Measurements from ENCODE around the gene SUN2.

The SUN2 gene

DNA sequence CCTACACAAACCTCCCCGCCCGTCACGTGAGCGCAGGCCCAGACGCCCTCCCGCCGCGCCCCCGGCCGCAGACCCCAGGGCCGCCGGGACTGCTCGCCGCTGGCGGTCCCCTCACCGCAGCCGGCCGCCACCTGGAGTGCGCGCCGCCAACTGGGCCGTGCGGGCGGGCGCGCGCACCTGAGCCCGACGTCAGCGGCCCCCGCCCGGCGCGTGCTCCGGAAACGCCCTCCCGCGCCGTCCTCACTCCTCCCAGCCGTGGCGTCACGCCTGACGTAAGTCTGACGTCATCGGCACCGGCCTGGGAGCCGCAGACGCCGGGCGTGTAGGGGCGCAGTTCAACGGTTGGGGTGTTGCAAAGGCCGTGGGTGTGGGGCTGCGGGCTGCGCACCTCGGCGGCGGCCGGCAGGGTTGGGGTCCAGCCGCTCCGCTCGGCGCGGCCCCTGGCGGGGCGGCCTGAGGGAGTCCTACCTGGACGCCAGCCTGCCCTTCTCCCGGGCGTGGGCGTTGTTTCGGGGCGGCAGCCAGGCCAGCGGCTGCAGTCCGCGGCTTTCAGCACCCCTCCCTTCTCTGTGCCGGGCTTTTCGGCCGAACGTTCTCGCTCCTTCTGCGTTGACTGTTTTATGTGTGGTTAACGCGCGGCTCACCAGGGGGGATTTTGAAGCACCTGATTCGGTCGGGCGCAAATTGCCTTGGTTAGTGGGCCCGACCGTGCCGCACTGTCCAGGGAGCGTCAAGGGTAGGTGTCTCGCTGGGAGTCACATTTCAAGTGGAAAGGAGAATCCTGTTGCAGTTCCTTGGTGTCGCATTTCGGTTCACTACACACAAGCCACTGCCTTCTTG is 54.8 kb downstream of the SUN2 start, which contains the start of gene JOSD1 (continued):
- peak; percentile 69 for TF ChIP-seq KLF9 (tag by site-specific recombination; IDR thresholded peaks at IDR 0.05; ENCODE audit: low read depth)
- TF ChIP-seq ZNF843 (tag by site-specific recombination; IDR thresholded peaks at IDR 0.05), result peak; percentile 57; the same call in 1 of the 2 replicates
- no peak for TF ChIP-seq ZNF530 (tag by site-specific recombination; IDR thresholded peaks at IDR 0.05; ENCODE audit: low read depth)
- TF ChIP-seq ZNF660 (tag by site-specific recombination; IDR thresholded peaks at IDR 0.05), result peak; percentile 84
- TF ChIP-seq SCRT2 (tag by site-specific recombination; IDR thresholded peaks at IDR 0.05), result peak; percentile 93
- TF ChIP-seq ZNF133 (tag by site-specific recombination; IDR thresholded peaks at IDR 0.05), result no peak; the same call in 1 of the 2 replicates
- peak; percentile 10; the same call in 1 of the 2 replicates for TF ChIP-seq ZNF585B (tag by site-specific recombination; IDR thresholded peaks at IDR 0.05)
- TF ChIP-seq ZNF24 (tag by site-specific recombination; IDR thresholded peaks at IDR 0.05), result peak; percentile 98
- peak; percentile 61 for TF ChIP-seq PBX3 (CRISPR knock-in tag; IDR thresholded peaks at IDR 0.05)
- no peak for TF ChIP-seq ZNF175 (tag by site-specific recombination; IDR thresholded peaks at IDR 0.05)
- TF ChIP-seq ZIC2 (tag by site-specific recombination; IDR thresholded peaks at IDR 0.05), result peak; percentile 86
- peak; percentile 79; the same call in 1 of the 2 replicates for TF ChIP-seq ZBTB7A (tag by site-specific recombination; IDR thresholded peaks at IDR 0.05; ENCODE audit: low read depth)
- peak; percentile 88 for TF ChIP-seq ZNF2 (tag by site-specific recombination; IDR thresholded peaks at IDR 0.05)
- peak; percentile 90 for TF ChIP-seq ZNF501 (tag by site-specific recombination; IDR thresholded peaks at IDR 0.05)
- TF ChIP-seq, protein P1, sequence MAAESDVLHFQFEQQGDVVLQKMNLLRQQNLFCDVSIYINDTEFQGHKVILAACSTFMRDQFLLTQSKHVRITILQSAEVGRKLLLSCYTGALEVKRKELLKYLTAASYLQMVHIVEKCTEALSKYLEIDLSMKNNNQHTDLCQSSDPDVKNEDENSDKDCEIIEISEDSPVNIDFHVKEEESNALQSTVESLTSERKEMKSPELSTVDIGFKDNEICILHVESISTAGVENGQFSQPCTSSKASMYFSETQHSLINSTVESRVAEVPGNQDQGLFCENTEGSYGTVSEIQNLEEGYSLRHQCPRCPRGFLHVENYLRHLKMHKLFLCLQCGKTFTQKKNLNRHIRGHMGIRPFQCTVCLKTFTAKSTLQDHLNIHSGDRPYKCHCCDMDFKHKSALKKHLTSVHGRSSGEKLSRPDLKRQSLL (tag by site-specific recombination; IDR thresholded peaks at IDR 0.05), result no peak
- peak; percentile 33; the same call in 1 of the 2 replicates for TF ChIP-seq ZNF623 (tag by site-specific recombination; IDR thresholded peaks at IDR 0.05)
- TF ChIP-seq OVOL3 (tag by site-specific recombination; IDR thresholded peaks at IDR 0.05), result no peak
- TF ChIP-seq ZNF544 (tag by site-specific recombination; IDR thresholded peaks at IDR 0.05), result no peak
- no peak for TF ChIP-seq ZNF146 (tag by site-specific recombination; IDR thresholded peaks at IDR 0.05)
- peak; percentile 66 for TF ChIP-seq ZNF10 (tag by site-specific recombination; IDR thresholded peaks at IDR 0.05)
- TF ChIP-seq ZNF48 (tag by site-specific recombination; IDR thresholded peaks at IDR 0.05), result no peak
- TF ChIP-seq ZNF488 (tag by site-specific recombination; IDR thresholded peaks at IDR 0.05), result no peak
- TF ChIP-seq PRDM2 (tag by site-specific recombination; IDR thresholded peaks at IDR 0.05; ENCODE audit: borderline replicate concordance), result no peak
- TF ChIP-seq YY1 (tag by site-specific recombination; IDR thresholded peaks at IDR 0.05), result no peak; the same call in 1 of the 2 replicates
- no peak for TF ChIP-seq MYNN (tag by site-specific recombination; IDR thresholded peaks at IDR 0.05; ENCODE audit: borderline replicate concordance)
- no peak for TF ChIP-seq ZNF426 (tag by site-specific recombination; IDR thresholded peaks at IDR 0.05)
- TF ChIP-seq ZNF521 (tag by site-specific recombination; IDR thresholded peaks at IDR 0.05), result no peak
- TF ChIP-seq ZNF704 (tag by site-specific recombination; IDR thresholded peaks at IDR 0.05), result no peak
- peak; percentile 98 for TF ChIP-seq ZBTB48 (tag by site-specific recombination; IDR thresholded peaks at IDR 0.05)
- 0 out of 2 replicates have a peak, but pooled peaks have one; percentile 83 for TF ChIP-seq ZXDB (tag by site-specific recombination; IDR thresholded peaks at IDR 0.05)

Data from HEK293 (cell line).